HEK293 (cell line): Measurements from ENCODE around the gene CALCOCO2.

ENCODE experiments used
- CTCF ChIA-PET: fragments of 350-600 bp; formaldehyde crosslinking; extraction: SDS; loops from one replicate; lab custom pipeline; 2021; ENCODE audit warnings: antibody characterized with exemption; lab: Yijun Ruan, JAX
- POLR2A ChIA-PET: fragments of 300-600 bp; formaldehyde crosslinking; extraction: SDS; loops from one replicate; lab custom pipeline; 2020; ENCODE audit warnings: antibody characterized with exemption, inconsistent platforms; lab: Yijun Ruan, JAX
- H3K27ac ChIP-seq: fragments of 200-500 bp; sonication (Bioruptor generic); 2 replicates; pipeline ENCODE4 v1.5.1; 2014; ENCODE audit warnings: low read depth, low read length, control low read depth, inconsistent platforms; ENCODE audit errors: extremely low read depth
- H3K36me3 ChIP-seq, 2 experiments: fragments of 200-500 bp in 1 of 2; sonication (Bioruptor generic) in 1 of 2; 1 replicate in 1 of 2; 2 replicates in 1 of 2; pipeline ENCODE4 v1.5.1; 2014 to 2017; ENCODE audit warnings: inconsistent platforms in 2 of 2, low read length in 2 of 2; ENCODE audit not compliant: control insufficient read depth in 2 of 2, insufficient read depth in 1 of 2
- H3K4me1 ChIP-seq: fragments of 200-500 bp; sonication (Bioruptor generic); 2 replicates; pipeline ENCODE4 v1.5.1; 2014; ENCODE audit warnings: mild to moderate bottlenecking, low read length, inconsistent platforms; ENCODE audit not compliant: control insufficient read depth, insufficient read depth
- H3K4me3 ChIP-seq: 2 replicates; pipeline ENCODE4 v1.5.1; 2011; ENCODE audit warnings: low read depth, mild to moderate bottlenecking, control low read depth, low read length, moderate library complexity
- H3K9me3 ChIP-seq: fragments of 200-500 bp; sonication (Bioruptor generic); 2 replicates; pipeline ENCODE4 v1.5.1; 2014; ENCODE audit warnings: low read depth, low read length, inconsistent platforms; ENCODE audit not compliant: control insufficient read depth, insufficient read depth
- BCL11B ChIP-seq: fragments of 450-650 bp; formaldehyde crosslinking; IDR thresholded peaks from 2 replicates; pipeline ENCODE4 v1.5.1; 2016; ENCODE audit warnings: low read depth, missing biosample characterization, missing genetic modification characterization
- KLF1 ChIP-seq: fragments of 450-650 bp; formaldehyde crosslinking; IDR thresholded peaks from 2 replicates; pipeline ENCODE4 v1.5.1; 2016; ENCODE audit warnings: missing biosample characterization, missing genetic modification characterization
- KLF7 ChIP-seq: fragments of 450-650 bp; formaldehyde crosslinking; IDR thresholded peaks from 2 replicates; pipeline ENCODE4 v1.5.1; 2016; ENCODE audit warnings: missing biosample characterization, missing genetic modification characterization, borderline replicate concordance
- PRDM1 ChIP-seq: fragments of 450-650 bp; formaldehyde crosslinking; IDR thresholded peaks from 2 replicates; pipeline ENCODE4; 2016; ENCODE audit warnings: missing biosample characterization, missing genetic modification characterization
- SETDB1 ChIP-seq: IDR thresholded peaks from one replicate; pipeline ENCODE4 v1.6.1; 2017; ENCODE audit warnings: mild to moderate bottlenecking, low read length, moderate library complexity, mixed read lengths; ENCODE audit not compliant: insufficient read length
- YY2 ChIP-seq: fragments of 450-650 bp; formaldehyde crosslinking; IDR thresholded peaks from 2 replicates; pipeline ENCODE4 v1.5.1; 2016; ENCODE audit warnings: missing biosample characterization, missing genetic modification characterization
- ZFP37 ChIP-seq: fragments of 450-650 bp; formaldehyde crosslinking; IDR thresholded peaks from 2 replicates; pipeline ENCODE4 v1.5.1; 2016; ENCODE audit warnings: missing biosample characterization, missing genetic modification characterization
- ZIC2 ChIP-seq: fragments of 450-650 bp; formaldehyde crosslinking; IDR thresholded peaks from 2 replicates; pipeline ENCODE4 v1.5.1; 2016; ENCODE audit warnings: missing biosample characterization, missing genetic modification characterization
- ZNF121 ChIP-seq: fragments of 450-650 bp; formaldehyde crosslinking; IDR thresholded peaks from 2 replicates; pipeline ENCODE4 v1.5.1; 2016; ENCODE audit warnings: missing biosample characterization, missing genetic modification characterization
- ZNF138 ChIP-seq: fragments of 450-650 bp; formaldehyde crosslinking; IDR thresholded peaks from 2 replicates; pipeline ENCODE4 v1.5.1; 2016; ENCODE audit warnings: missing biosample characterization, missing genetic modification characterization, borderline replicate concordance
- ZNF19 ChIP-seq: fragments of 450-650 bp; formaldehyde crosslinking; IDR thresholded peaks from 2 replicates; pipeline ENCODE4; 2016; ENCODE audit warnings: missing biosample characterization, missing genetic modification characterization, low read depth
- ZNF214 ChIP-seq: fragments of 450-650 bp; formaldehyde crosslinking; IDR thresholded peaks from 2 replicates; pipeline ENCODE4 v1.5.1; 2017; ENCODE audit warnings: missing biosample characterization, mild to moderate bottlenecking, missing genetic modification characterization, borderline replicate concordance
- ZNF223 ChIP-seq: fragments of 450-650 bp; formaldehyde crosslinking; IDR thresholded peaks from 2 replicates; pipeline ENCODE4 v1.5.1; 2016; ENCODE audit warnings: missing biosample characterization, missing genetic modification characterization
- ZNF24 ChIP-seq: fragments of 450-650 bp; formaldehyde crosslinking; IDR thresholded peaks from 2 replicates; pipeline ENCODE4 v1.5.1; 2016; ENCODE audit warnings: missing biosample characterization, missing genetic modification characterization
- ZNF423 ChIP-seq: fragments of 450-650 bp; formaldehyde crosslinking; IDR thresholded peaks from 2 replicates; pipeline ENCODE4 v1.5.1; 2016; ENCODE audit warnings: missing biosample characterization, missing genetic modification characterization
- ZNF473 ChIP-seq: fragments of 450-650 bp; formaldehyde crosslinking; IDR thresholded peaks from 2 replicates; pipeline ENCODE4 v1.5.1; 2017; ENCODE audit warnings: missing biosample characterization, missing genetic modification characterization
- ZNF544 ChIP-seq: fragments of 450-650 bp; formaldehyde crosslinking; IDR thresholded peaks from 2 replicates; pipeline ENCODE4 v1.5.0; 2017; ENCODE audit warnings: missing biosample characterization, missing genetic modification characterization
- ZNF548 ChIP-seq: fragments of 450-650 bp; formaldehyde crosslinking; IDR thresholded peaks from 2 replicates; pipeline ENCODE4 v1.5.1; 2016; ENCODE audit warnings: missing biosample characterization, missing genetic modification characterization
- ZNF624 ChIP-seq: fragments of 450-650 bp; formaldehyde crosslinking; IDR thresholded peaks from 2 replicates; pipeline ENCODE4 v1.5.1; 2017; ENCODE audit warnings: missing biosample characterization, missing genetic modification characterization
- ZNF791 ChIP-seq: fragments of 450-650 bp; formaldehyde crosslinking; IDR thresholded peaks from 2 replicates; pipeline ENCODE4 v1.5.1; 2016; ENCODE audit warnings: missing biosample characterization, missing genetic modification characterization
- TF ChIP-seq, protein P1 (sequence below): fragments of 450-650 bp; formaldehyde crosslinking; IDR thresholded peaks from 2 replicates; pipeline ENCODE4 v1.5.1; 2017; ENCODE audit warnings: missing biosample characterization, missing genetic modification characterization
- TF ChIP-seq, protein P2 (sequence below): fragments of 450-650 bp; formaldehyde crosslinking; IDR thresholded peaks from 2 replicates; pipeline ENCODE4 v1.5.1; 2016; ENCODE audit warnings: missing biosample characterization, missing genetic modification characterization
- TF ChIP-seq, protein P3 (sequence below): fragments of 450-650 bp; formaldehyde crosslinking; IDR thresholded peaks from 2 replicates; pipeline ENCODE4 v1.5.1; 2016; ENCODE audit warnings: missing biosample characterization, missing genetic modification characterization
- TF ChIP-seq, protein P4 (sequence below): fragments of 450-650 bp; formaldehyde crosslinking; IDR thresholded peaks from 2 replicates; pipeline ENCODE4 v1.5.1; 2016; ENCODE audit warnings: missing biosample characterization, missing genetic modification characterization

Gene CALCOCO2

GRCh38 chr17:48883171-48883570 lies 52.3 kb downstream of the CALCOCO2 start:
- Histone ChIP-seq H3K36me3 (no peaks in the 10 kb centered on the region), H3K4me3 (no peak overlapping the region), H3K27ac (no peak overlapping the region), H3K4me1 (no peaks in the 10 kb centered on the region), H3K9me3 (no peaks in the 10 kb centered on the region)
- POLR2A ChIA-PET, result interaction anchor here (0.6 to 2.2 kb wide), 3 partner anchors 9 to 128 kb away, joined by 3 to 5 read pairs (median 3); partner anchors contain the start of gene ATP5MC1
- CTCF ChIA-PET, result interaction anchor here (0.6 to 14.7 kb wide), 16 partner anchors 10 to 433 kb away, joined by 3 to 387 read pairs (median 5); partner anchors contain the start of genes ATP5MC1 and TTLL6
- no peak for TF ChIP-seq ZNF791 (tag by site-specific recombination)
- TF ChIP-seq ZNF214 (tag by site-specific recombination), result no peak
- TF ChIP-seq ZIC2 (tag by site-specific recombination), result no peak

GRCh38 chr17:48890086-48890485 lies 59.3 kb downstream of the CALCOCO2 start:
- H3K27ac ChIP-seq, result no peak overlapping the region
- TF ChIP-seq ZNF121, result peak; percentile 94
- TF ChIP-seq BCL11B (tag by site-specific recombination), result no peak
- peaks cover 0 to 9% of the 10 kb centered on the region in 2 experiments; a peak in 2 of 3 replicates for H3K36me3 ChIP-seq
- ChIA-PET CTCF (interaction anchor here (1.1 to 4.3 kb wide), 5 partner anchors 9 to 219 kb away, joined by 3 to 25 read pairs (median 4); no protein-coding TSS in a partner anchor), POLR2A (no interaction called here)
- H3K9me3 ChIP-seq, result no peaks in the 10 kb centered on the region
- H3K4me3 ChIP-seq, result no peak overlapping the region
- 0 out of 2 replicates have a peak, but pooled peaks cover 3% of the 10 kb centered on the region for H3K4me1 ChIP-seq

DNA sequence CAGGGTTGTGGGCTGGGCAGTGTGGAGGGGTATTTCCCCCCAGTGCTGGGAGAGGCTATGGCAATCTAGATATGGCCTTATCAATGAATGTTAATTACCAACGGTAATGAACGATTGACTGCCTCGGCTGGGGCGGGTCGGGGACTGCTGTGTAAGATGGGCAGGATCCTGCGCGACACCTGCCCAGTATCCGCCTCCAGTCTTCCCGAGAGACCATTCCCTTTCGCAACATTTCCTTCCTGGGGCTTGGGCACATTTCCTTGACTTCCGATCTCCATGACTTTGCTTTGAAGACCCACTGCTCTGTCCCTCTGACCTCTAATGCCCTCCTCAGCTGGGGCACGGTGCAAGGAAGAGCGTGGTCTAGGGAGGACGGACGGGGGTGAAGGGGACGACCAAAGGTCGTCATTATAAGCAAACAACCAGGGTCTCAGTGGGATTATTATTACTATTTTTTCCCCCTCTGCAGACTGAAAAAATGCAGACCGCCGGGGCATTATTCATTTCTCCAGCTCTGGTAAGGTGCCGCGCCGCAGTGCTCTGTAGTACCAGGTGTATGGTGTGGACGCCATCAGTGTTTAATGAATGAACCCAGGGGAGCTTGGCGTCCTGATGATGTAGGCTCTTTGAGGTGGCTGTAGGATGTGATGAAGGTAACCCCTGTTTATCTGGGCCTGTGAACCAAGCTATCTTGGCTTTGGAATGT lies 62.3 kb downstream of the CALCOCO2 start:
- Histone ChIP-seq H3K27ac (peak overlapping the region; percentile 54; the same call in 1 of the 2 replicates), H3K36me3 (peaks cover 16 to 36% of the 10 kb centered on the region in 2 experiments), H3K9me3 (no peaks in the 10 kb centered on the region), H3K4me1 (0 out of 2 replicates have a peak, but pooled peaks cover 3% of the 10 kb centered on the region), H3K4me3 (peak overlapping the region; percentile 83)
- ChIA-PET POLR2A (interaction anchor here (0.5 to 5.1 kb wide), 31 partner anchors 8 to 845 kb away, joined by 3 to 106 read pairs (median 4); partner anchors contain the start of genes IGF2BP1, NFE2L1, PHB1 and SNF8), CTCF (interaction anchor here (0.6 to 3.6 kb wide), 12 partner anchors 9 to 221 kb away, joined by 3 to 21 read pairs (median 4); partner anchors contain the start of gene UBE2Z)
- TF ChIP-seq ZNF19 (tag by site-specific recombination) (no peak), KLF1 (tag by site-specific recombination) (0 out of 2 replicates have a peak, but pooled peaks have one; percentile 16), YY2 (tag by site-specific recombination) (0 out of 2 replicates have a peak, but pooled peaks have one; percentile 36), ZNF473 (tag by site-specific recombination) (no peak), ZFP37 (tag by site-specific recombination) (0 out of 2 replicates have a peak, but pooled peaks have one; percentile 31), ZNF223 (tag by site-specific recombination) (no peak), PRDM1 (no peak), ZNF548 (tag by site-specific recombination) (no peak), KLF7 (tag by site-specific recombination) (no peak; the same call in 1 of the 2 replicates), SETDB1 (no peak), ZNF423 (tag by site-specific recombination) (no peak), ZNF24 (tag by site-specific recombination) (peak; percentile 63; the same call in 1 of the 2 replicates), ZNF544 (tag by site-specific recombination) (no peak), ZNF138 (tag by site-specific recombination) (no peak), ZNF624 (tag by site-specific recombination) (no peak)
- TF ChIP-seq, protein P1, sequence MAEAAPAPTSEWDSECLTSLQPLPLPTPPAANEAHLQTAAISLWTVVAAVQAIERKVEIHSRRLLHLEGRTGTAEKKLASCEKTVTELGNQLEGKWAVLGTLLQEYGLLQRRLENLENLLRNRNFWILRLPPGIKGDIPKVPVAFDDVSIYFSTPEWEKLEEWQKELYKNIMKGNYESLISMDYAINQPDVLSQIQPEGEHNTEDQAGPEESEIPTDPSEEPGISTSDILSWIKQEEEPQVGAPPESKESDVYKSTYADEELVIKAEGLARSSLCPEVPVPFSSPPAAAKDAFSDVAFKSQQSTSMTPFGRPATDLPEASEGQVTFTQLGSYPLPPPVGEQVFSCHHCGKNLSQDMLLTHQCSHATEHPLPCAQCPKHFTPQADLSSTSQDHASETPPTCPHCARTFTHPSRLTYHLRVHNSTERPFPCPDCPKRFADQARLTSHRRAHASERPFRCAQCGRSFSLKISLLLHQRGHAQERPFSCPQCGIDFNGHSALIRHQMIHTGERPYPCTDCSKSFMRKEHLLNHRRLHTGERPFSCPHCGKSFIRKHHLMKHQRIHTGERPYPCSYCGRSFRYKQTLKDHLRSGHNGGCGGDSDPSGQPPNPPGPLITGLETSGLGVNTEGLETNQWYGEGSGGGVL, result 0 out of 2 replicates have a peak, but pooled peaks have one; percentile 18
- TF ChIP-seq, protein P2, sequence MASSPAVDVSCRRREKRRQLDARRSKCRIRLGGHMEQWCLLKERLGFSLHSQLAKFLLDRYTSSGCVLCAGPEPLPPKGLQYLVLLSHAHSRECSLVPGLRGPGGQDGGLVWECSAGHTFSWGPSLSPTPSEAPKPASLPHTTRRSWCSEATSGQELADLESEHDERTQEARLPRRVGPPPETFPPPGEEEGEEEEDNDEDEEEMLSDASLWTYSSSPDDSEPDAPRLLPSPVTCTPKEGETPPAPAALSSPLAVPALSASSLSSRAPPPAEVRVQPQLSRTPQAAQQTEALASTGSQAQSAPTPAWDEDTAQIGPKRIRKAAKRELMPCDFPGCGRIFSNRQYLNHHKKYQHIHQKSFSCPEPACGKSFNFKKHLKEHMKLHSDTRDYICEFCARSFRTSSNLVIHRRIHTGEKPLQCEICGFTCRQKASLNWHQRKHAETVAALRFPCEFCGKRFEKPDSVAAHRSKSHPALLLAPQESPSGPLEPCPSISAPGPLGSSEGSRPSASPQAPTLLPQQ (tag by site-specific recombination), result no peak
- TF ChIP-seq, protein P3, sequence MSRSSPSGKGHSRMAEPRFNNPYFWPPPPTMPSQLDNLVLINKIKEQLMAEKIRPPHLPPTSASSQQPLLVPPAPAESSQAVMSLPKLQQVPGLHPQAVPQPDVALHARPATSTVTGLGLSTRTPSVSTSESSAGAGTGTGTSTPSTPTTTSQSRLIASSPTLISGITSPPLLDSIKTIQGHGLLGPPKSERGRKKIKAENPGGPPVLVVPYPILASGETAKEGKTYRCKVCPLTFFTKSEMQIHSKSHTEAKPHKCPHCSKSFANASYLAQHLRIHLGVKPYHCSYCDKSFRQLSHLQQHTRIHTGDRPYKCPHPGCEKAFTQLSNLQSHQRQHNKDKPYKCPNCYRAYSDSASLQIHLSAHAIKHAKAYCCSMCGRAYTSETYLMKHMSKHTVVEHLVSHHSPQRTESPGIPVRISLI (tag by site-specific recombination), result no peak
- TF ChIP-seq, protein P4, sequence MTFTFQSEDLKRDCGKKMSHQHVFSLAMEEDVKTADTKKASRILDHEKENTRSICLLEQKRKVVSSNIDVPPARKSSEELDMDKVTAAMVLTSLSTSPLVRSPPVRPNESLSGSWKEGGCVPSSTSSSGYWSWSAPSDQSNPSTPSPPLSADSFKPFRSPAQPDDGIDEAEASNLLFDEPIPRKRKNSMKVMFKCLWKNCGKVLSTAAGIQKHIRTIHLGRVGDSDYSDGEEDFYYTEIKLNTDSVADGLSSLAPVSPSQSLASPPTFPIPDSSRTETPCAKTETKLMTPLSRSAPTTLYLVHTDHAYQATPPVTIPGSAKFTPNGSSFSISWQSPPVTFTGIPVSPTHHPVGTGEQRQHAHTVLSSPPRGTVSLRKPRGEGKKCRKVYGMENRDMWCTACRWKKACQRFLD (tag by site-specific recombination), result no peak
